ENCODE data around the gene IL20.

DNA sequence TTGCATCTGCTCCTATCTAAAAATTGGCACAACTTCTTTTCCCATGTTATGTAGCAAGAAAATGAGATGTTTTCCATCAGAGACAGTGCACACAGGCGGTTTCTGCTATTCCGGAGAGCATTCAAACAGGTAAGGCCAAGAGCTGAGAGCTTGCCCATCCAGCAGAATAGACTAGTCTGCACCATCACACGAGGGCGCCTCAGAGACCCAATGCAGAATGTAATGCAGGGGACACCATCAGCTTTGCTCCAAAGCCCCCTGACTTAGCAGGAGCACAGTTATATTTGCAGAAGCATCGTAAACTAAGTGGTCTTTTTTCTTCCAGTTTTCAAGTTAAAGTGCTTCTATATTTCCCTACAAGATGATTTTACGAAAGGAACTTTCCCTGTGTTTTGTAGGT, 36.5 kb downstream of the IL20 start:
- TF ChIP-seq, protein P1, sequence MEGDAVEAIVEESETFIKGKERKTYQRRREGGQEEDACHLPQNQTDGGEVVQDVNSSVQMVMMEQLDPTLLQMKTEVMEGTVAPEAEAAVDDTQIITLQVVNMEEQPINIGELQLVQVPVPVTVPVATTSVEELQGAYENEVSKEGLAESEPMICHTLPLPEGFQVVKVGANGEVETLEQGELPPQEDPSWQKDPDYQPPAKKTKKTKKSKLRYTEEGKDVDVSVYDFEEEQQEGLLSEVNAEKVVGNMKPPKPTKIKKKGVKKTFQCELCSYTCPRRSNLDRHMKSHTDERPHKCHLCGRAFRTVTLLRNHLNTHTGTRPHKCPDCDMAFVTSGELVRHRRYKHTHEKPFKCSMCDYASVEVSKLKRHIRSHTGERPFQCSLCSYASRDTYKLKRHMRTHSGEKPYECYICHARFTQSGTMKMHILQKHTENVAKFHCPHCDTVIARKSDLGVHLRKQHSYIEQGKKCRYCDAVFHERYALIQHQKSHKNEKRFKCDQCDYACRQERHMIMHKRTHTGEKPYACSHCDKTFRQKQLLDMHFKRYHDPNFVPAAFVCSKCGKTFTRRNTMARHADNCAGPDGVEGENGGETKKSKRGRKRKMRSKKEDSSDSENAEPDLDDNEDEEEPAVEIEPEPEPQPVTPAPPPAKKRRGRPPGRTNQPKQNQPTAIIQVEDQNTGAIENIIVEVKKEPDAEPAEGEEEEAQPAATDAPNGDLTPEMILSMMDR (IDR thresholded peaks at IDR 0.05), result no peak
- TF ChIP-seq POLR2AphosphoS5 (IDR thresholded peaks at IDR 0.05), result no peak
- no peak for TF ChIP-seq EP300 (IDR thresholded peaks at IDR 0.05)
